Measurements from ENCODE around the gene GNAT2.
"Not testable (repeated sequence)": the region's sequence is repeated elsewhere in the genome, so short reads cannot be mapped to it uniquely, and the experiment has no call there.

GNAT2 gene

GRCh38 chr1:109619576-109620400 lies at the start of gene GNAT2, which contains the start of gene AMPD2:
TSS of gene GNAT2 (minus strand) at chr1:109619616. CDS start at chr1:109612870, 6,746 bp downstream.
TSS of gene AMPD2 (plus strand) at chr1:109619837. CDS start at chr1:109621176, 1,339 bp downstream.
- DNase-seq: peak; percentile 88 to 89

- DNase-seq: no peak
Measured at GRCh38 chr1:109668123-109668775, 48.8 kb upstream of the GNAT2 start.

- DNase-seq: peak; percentile 75 to 79
Measured at GRCh38 chr1:109667452-109668122, 48.2 kb upstream of the GNAT2 start, which contains the start of gene GSTM2. TSS of gene GSTM2 (plus strand) at chr1:109668057. CDS start at chr1:109668116, 59 bp downstream.

- DNase-seq: no peak
Measured at GRCh38 chr1:109664671-109665070, 45.3 kb upstream of the GNAT2 start.

- no peak for DNase-seq
Measured at GRCh38 chr1:109661391-109661790, 42.0 kb upstream of the GNAT2 start.

GRCh38 chr1:109660691-109661026 lies 41.2 kb upstream of the GNAT2 start:
- not testable (repeated sequence) for DNase-seq

GRCh38 chr1:109659997-109660690 lies 40.7 kb upstream of the GNAT2 start:
- no peak for DNase-seq

- DNase-seq: no peak
Measured at GRCh38 chr1:109659145-109659544, 39.7 kb upstream of the GNAT2 start.

GRCh38 chr1:109658533-109659042 lies 39.2 kb upstream of the GNAT2 start:
- no peak for DNase-seq

- DNase-seq: no peak
Measured at GRCh38 chr1:109657970-109658369, 38.6 kb upstream of the GNAT2 start.

- no peak for DNase-seq
Measured at GRCh38 chr1:109657395-109657794, 38.0 kb upstream of the GNAT2 start.

- peak; percentile 57 to 68 for DNase-seq
Measured at GRCh38 chr1:109655615-109656519, 36.5 kb upstream of the GNAT2 start, which contains the start of gene GSTM4. TSS of gene GSTM4 (plus strand) at chr1:109656099. CDS start at chr1:109656390, 291 bp downstream.

GRCh38 chr1:109654519-109654918 lies 35.1 kb upstream of the GNAT2 start:
- no peak for DNase-seq

- DNase-seq: no peak
Measured at GRCh38 chr1:109653306-109653705, 33.9 kb upstream of the GNAT2 start.

GRCh38 chr1:109652402-109652801 lies 33.0 kb upstream of the GNAT2 start:
- no peak for DNase-seq

- no peak for DNase-seq
Measured at GRCh38 chr1:109650609-109651008, 31.2 kb upstream of the GNAT2 start.

- no peak for DNase-seq
Measured at GRCh38 chr1:109649491-109649914, 30.1 kb upstream of the GNAT2 start.

GRCh38 chr1:109644670-109645069 lies 25.3 kb upstream of the GNAT2 start:
- no peak for DNase-seq

GRCh38 chr1:109643385-109644230 lies 24.2 kb upstream of the GNAT2 start:
- peak; percentile 83 to 84 for DNase-seq

- DNase-seq: no peak
Measured at GRCh38 chr1:109642626-109643025, 23.2 kb upstream of the GNAT2 start.
